GM12874 (cell line): ENCODE results near the gene DENND4B.

Source experiments
- TF ChIP-seq, protein P1 (sequence below): IDR thresholded peaks from 2 replicates; pipeline ENCODE4 v1.5.1; 2011; ENCODE audit warnings: low read depth, mild to moderate bottlenecking, control low read depth, low read length, moderate library complexity; ENCODE audit not compliant: insufficient read depth

The DENND4B gene

DNA sequence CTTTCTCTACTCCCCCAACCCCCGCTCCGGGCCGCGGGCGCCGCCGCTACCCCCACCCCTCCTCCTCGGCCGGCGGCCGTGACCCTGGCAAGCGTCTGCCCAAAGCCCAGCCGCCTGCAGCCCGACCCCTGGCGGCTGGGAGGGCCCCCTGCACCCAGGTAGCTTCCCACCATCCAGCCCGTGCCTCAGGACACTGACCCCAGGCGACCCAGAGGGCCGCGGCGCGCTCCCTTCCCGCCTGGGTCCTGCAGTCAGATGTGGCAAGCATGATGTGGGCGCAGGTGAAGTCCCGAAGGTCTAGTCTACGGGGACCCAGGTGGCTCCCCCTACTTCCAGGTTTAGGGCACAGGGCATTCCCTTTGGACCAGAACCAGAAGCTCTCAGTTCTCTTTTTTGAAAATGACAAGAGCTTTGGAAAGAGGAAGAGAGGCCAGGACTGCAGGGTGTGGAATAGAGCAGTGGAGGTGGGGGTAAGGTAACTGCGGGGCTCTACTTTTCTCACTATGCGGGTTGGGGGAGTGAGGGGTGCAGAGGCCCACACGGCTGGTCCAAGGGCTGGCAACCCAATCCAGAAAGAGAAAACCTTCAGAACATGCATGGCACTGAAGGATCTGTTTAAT, at the start of gene DENND4B:
TSS of gene DENND4B (minus strand) at position 97 of the 620 bp plus-strand sequence. CDS start 2,344 bp downstream, outside the sequence.
- TF ChIP-seq, protein P1, sequence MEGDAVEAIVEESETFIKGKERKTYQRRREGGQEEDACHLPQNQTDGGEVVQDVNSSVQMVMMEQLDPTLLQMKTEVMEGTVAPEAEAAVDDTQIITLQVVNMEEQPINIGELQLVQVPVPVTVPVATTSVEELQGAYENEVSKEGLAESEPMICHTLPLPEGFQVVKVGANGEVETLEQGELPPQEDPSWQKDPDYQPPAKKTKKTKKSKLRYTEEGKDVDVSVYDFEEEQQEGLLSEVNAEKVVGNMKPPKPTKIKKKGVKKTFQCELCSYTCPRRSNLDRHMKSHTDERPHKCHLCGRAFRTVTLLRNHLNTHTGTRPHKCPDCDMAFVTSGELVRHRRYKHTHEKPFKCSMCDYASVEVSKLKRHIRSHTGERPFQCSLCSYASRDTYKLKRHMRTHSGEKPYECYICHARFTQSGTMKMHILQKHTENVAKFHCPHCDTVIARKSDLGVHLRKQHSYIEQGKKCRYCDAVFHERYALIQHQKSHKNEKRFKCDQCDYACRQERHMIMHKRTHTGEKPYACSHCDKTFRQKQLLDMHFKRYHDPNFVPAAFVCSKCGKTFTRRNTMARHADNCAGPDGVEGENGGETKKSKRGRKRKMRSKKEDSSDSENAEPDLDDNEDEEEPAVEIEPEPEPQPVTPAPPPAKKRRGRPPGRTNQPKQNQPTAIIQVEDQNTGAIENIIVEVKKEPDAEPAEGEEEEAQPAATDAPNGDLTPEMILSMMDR, result peak; percentile 97

- TF ChIP-seq, protein P1, result no peak
Measured at GRCh38 chr1:153995640-153996039, 49.1 kb upstream of the DENND4B start.

DNA sequence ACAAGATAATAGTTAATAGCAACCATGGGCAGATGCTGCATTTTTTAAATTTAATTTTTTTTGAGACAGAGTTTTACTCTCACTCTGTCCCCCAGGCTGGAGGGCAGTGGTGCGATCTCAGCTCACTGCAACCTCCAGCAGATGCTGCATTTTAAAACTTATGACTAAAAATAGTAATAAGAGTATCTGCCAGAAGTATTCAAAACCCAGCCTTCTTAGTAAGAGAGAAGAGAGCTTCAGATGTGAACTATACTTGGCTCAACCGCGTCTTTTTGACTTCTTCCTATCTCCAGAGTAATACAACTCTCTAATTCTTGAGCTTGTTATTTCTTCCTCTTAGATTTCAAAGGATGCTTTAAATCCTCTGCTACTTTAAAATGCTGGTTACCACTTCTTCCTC, 48.7 kb upstream of the DENND4B start:
- TF ChIP-seq, protein P1, result no peak

- TF ChIP-seq, protein P1, result no peak
Measured at GRCh38 chr1:153991806-153992205, 45.3 kb upstream of the DENND4B start.

DNA sequence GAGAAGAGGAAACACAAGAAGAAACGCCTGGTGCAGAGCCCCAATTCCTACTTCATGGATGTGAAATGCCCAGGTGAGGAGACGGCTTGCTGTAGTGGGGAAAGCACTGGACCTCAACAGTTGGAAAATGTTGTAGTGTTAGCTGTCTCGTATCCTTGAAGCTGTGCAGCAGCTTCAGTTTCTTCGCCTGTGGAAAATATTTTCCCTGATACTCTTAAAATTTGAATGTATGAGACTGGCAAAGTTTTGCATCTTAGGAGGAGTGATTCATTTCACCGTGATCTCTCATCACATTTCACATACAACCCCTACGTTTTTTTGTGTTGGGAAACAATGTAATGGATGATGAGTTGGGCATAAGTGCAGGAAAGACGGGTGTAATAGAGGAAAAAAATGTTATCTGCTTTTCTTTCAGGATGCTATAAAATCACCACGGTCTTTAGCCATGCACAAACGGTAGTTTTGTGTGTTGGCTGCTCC, 44.7 kb upstream of the DENND4B start:
- TF ChIP-seq, protein P1, result no peak

- TF ChIP-seq, protein P1, result no peak
Measured at GRCh38 chr1:153990468-153991150, 44.1 kb upstream of the DENND4B start, which contains the start of gene RPS27. Gene RPS27, plus strand, starts transcription at chr1:153990762. Its CDS starts 35 bp downstream, at chr1:153990797.

GRCh38 chr1:153987621-153988020, 41.1 kb upstream of the DENND4B start:
- TF ChIP-seq, protein P1, result no peak
